K562 (cell line): Measurements from ENCODE around the gene PIK3R1. TPM values are rescaled to one million over a fixed set of nuclear protein-coding genes. Genes with fewer than 3 reads are reported as not detected.

Experiments
- ATAC-seq: fragments of 200-7000 bp; cut with Tn5 transposase; 3 replicates; pipeline ENCODE4 v1.9.1; 2020; ENCODE audit warnings: moderate library complexity
- BruUV-seq: library from RNA; stranded (reverse); fragments of 400-500 nt; replicated peaks from 2 replicates; lab custom pipeline; 2021; lab: Mats Ljungman, UMichigan
- CTCF ChIA-PET: fragments of 300-600 bp; formaldehyde crosslinking; extraction: SDS; loops from one replicate; lab custom pipeline; 2021; ENCODE audit warnings: low intra/inter-chr PET ratio; lab: Yijun Ruan, JAX
- POLR2A ChIA-PET: fragments of 300-600, 350-650 bp; sonication (Branson Sonifier 250); formaldehyde crosslinking; extraction: SDS; loops from one replicate; lab custom pipeline; 2021; ENCODE audit warnings: antibody characterized with exemption, inconsistent platforms; lab: Yijun Ruan, JAX
- DNase-seq, 4 experiments: peaks; one replicate each; pipeline versions ENCODE4 v3.0.0 to v3.0.0-alpha.2; 2011 to 2018; ENCODE audit warnings: low spot score in 3 of 4, mixed read lengths in 3 of 4; ENCODE audit errors: extremely low read depth in 1 of 4
- FAIRE-seq: peaks from 2 replicates; lab custom pipeline; 2011; peaks lifted over from hg19 to GRCh38; lab: Jason Lieb, UNC
- H2AFZ ChIP-seq: 2 replicates; pipeline ENCODE4 v1.6.0; 2011; ENCODE audit warnings: low read depth, low read length, control low read depth, inconsistent platforms
- H3K27ac ChIP-seq: fragments of 200-600 bp; 3 replicates; pipeline ENCODE4 v1.8.0; 2011; ENCODE audit warnings: low read depth, mild to moderate bottlenecking, control low read depth, inconsistent platforms, low read length, moderate library complexity, mixed read lengths; ENCODE audit errors: extremely low read depth
- H3K27me3 ChIP-seq, 2 experiments: fragments of 300-600 bp in 1 of 2; 2 replicates in 1 of 2; 3 replicates in 1 of 2; pipeline versions ENCODE4 v1.6.0 to v1.8.0; 2011; ENCODE audit warnings: inconsistent platforms in 2 of 2, low read length in 2 of 2, mild to moderate bottlenecking in 1 of 2, mixed read lengths in 1 of 2, moderate library complexity in 1 of 2; ENCODE audit not compliant: control insufficient read depth in 2 of 2, insufficient read depth in 2 of 2
- H3K36me3 ChIP-seq: fragments of 300-600 bp; 3 replicates; pipeline ENCODE4 v1.8.0; 2011; ENCODE audit warnings: mild to moderate bottlenecking, low read length, inconsistent platforms; ENCODE audit not compliant: control insufficient read depth, insufficient read depth
- H3K4me1 ChIP-seq, 2 experiments: fragments of 200-600 bp in 1 of 2; replicated peaks in 1 of 2; 2 replicates in 1 of 2; 3 replicates in 1 of 2; pipeline versions ENCODE4 v1.5.1 to v1.8.0; 2011; ENCODE audit warnings: inconsistent platforms in 2 of 2, low read length in 2 of 2, mild to moderate bottlenecking in 1 of 2, mixed read lengths in 1 of 2, moderate library complexity in 1 of 2; ENCODE audit not compliant: control insufficient read depth in 2 of 2, insufficient read depth in 2 of 2
- H3K4me2 ChIP-seq: 2 replicates; pipeline ENCODE4 v1.6.1; 2011; ENCODE audit warnings: low read length, control low read depth, inconsistent platforms, mixed read lengths; ENCODE audit not compliant: insufficient read depth
- H3K4me3 ChIP-seq: fragments of 200-600 bp; sonication (generic), shearing (Covaris generic); 2 replicates; pipeline ENCODE4 v1.5.1; 2016; ENCODE audit warnings: control low read depth, inconsistent platforms
- H3K79me2 ChIP-seq: fragments of 200-600 bp; 3 replicates; pipeline ENCODE4 v1.8.0; 2011; ENCODE audit warnings: low read length, inconsistent platforms; ENCODE audit not compliant: control insufficient read depth, insufficient read depth
- H3K9ac ChIP-seq, 2 experiments: 2 replicates each; pipeline versions ENCODE4 v1.6.0 to v1.6.1; 2011; ENCODE audit warnings: low read depth in 2 of 2, low read length in 2 of 2, control low read depth in 1 of 2, inconsistent platforms in 1 of 2, mild to moderate bottlenecking in 1 of 2, mixed read lengths in 1 of 2; ENCODE audit not compliant: insufficient read depth in 1 of 2
- H3K9me1 ChIP-seq: one replicate; pipeline ENCODE4 v1.6.0; 2011; ENCODE audit warnings: inconsistent platforms, mild to moderate bottlenecking, low read length, moderate library complexity; ENCODE audit not compliant: control insufficient read depth, insufficient read depth
- H3K9me3 ChIP-seq: replicated peaks from 2 replicates; pipeline ENCODE4 v1.5.1; 2011; ENCODE audit warnings: low read depth, low read length, inconsistent platforms; ENCODE audit not compliant: control insufficient read depth, insufficient read depth
- H4K20me1 ChIP-seq: replicated peaks from 2 replicates; pipeline ENCODE4 v1.6.1; 2011; ENCODE audit warnings: low read length, inconsistent platforms, mixed read lengths; ENCODE audit not compliant: control insufficient read depth, insufficient read depth
- BCOR ChIP-seq: fragments of 450-650 bp; IDR thresholded peaks from 2 replicates; pipeline ENCODE4 v1.6.1; 2016
- CBFA2T2 ChIP-seq: fragments of 450-650 bp; conservative IDR thresholded peaks from 2 replicates; pipeline ENCODE4 v1.6.1; 2017; ENCODE audit warnings: mild to moderate bottlenecking
- MAFF ChIP-seq: IDR thresholded peaks from 2 replicates; pipeline ENCODE4 v1.6.1; 2012; ENCODE audit warnings: low read length, improper control_type of control experiment
- RERE ChIP-seq: sonication (generic); formaldehyde crosslinking; IDR thresholded peaks from 2 replicates; pipeline ENCODE4 v1.8.0; 2023; ENCODE audit warnings: missing genetic modification reagents, mild to moderate bottlenecking, borderline replicate concordance
- SMAD3 ChIP-seq: fragments of 450-650 bp; formaldehyde crosslinking; conservative IDR thresholded peaks from 2 replicates; pipeline ENCODE4 v1.4.0; 2020; ENCODE audit warnings: mild to moderate bottlenecking
- TCF7L2 ChIP-seq: fragments of 150-350 bp; IDR thresholded peaks from 2 replicates; pipeline ENCODE4 v1.6.1; 2016; ENCODE audit warnings: low read depth, mild to moderate bottlenecking, low read length, moderate library complexity
- ZKSCAN1 ChIP-seq: fragments of 150-350 bp; IDR thresholded peaks from 2 replicates; pipeline ENCODE4 v1.6.1; 2016; ENCODE audit warnings: low read depth, low read length
- ZNF140 ChIP-seq: fragments of 250-450 bp; sonication (Bioruptor Pico); IDR thresholded peaks from 2 replicates; pipeline ENCODE4 v1.8.0; 2021; ENCODE audit warnings: moderate library complexity, mild to moderate bottlenecking, inconsistent platforms
- ZNF165 ChIP-seq: fragments of 250-450 bp; sonication (Bioruptor Pico); IDR thresholded peaks from 2 replicates; pipeline ENCODE4 v1.4.0; 2020; ENCODE audit warnings: borderline replicate concordance
- ZNF584 ChIP-seq: fragments of 200-800 bp; sonication (Bioruptor generic); IDR thresholded peaks from 2 replicates; pipeline ENCODE4 v1.6.1; 2016; ENCODE audit warnings: low read depth, mild to moderate bottlenecking, missing genetic modification characterization, missing compliant biosample characterization
- WGBS: fragments of 100-300 bp; shearing (Covaris generic); methylation state at CpG from one replicate; pipeline ENCODE4 v1.1.6; 2016; ENCODE audit warnings: low coverage, mixed read lengths; ENCODE audit not compliant: insufficient coverage; ENCODE audit errors: missing lambda C conversion rate; 5-methylcytosine and 5-hydroxymethylcytosine counted together
- in situ Hi-C: fragments of 300-500 bp; cut with MboI; formaldehyde crosslinking; loops from 4 replicates; pipeline ENCODE4 v1.15.0; 2018; ENCODE audit warnings: inconsistent platforms, mixed read lengths
- intact Hi-C: fragments of 100-400 bp; cut with micrococcal nuclease; formaldehyde crosslinking; loops from 2 replicates; pipeline ENCODE4 v1.14.2; 2022
- polyA plus RNA-seq, 8 experiments: library from polyadenylated mRNA; depleted of rRNA in 4 of 8; stranded (reverse) in 5 of 8; unstranded in 3 of 8; fragments of >200 nt; fragmentation: Nextera tagmentation in 2 of 8; fragmentation: Illumina TruSeq in 1 of 8; extraction: Ambion mirVana in 2 of 8; extraction: Trizol in 1 of 8; gene quantifications; 2 replicates each; pipeline versions ENCODE4 v1.2.1 to v1.2.3, GENCODE V29; 2011 to 2014; ENCODE audit warnings: inconsistent platforms in 1 of 8, missing spikeins in 1 of 8
- total RNA-seq, 7 experiments: library from RNA; depleted of rRNA in 6 of 7; stranded (reverse); fragments of >200 nt in 6 of 7; fragmentation: Illumina TruSeq in 2 of 7; extraction: Trizol in 2 of 7; gene quantifications; 2 replicates each; pipeline versions ENCODE4 v1.2.1 to v1.2.3, GENCODE V29; 2011 to 2021; ENCODE audit warnings: low replicate concordance in 1 of 7
- TF ChIP-seq, protein P1 (sequence below): fragments of 250-450 bp; sonication (Bioruptor Pico); IDR thresholded peaks from 2 replicates; pipeline ENCODE4 v1.4.0; 2020; ENCODE audit warnings: mild to moderate bottlenecking
- TF ChIP-seq, protein P2 (sequence below): sonication (generic); formaldehyde crosslinking; IDR thresholded peaks from 2 replicates; pipeline ENCODE4 v1.8.0; 2023; ENCODE audit warnings: mild to moderate bottlenecking, missing genetic modification reagents

The PIK3R1 gene
- total and polyA plus RNA-seq, 9 of the 15 experiments (the other 6 are each of a cell fraction or from before 2014, with no cell fraction given) = 1.1 to 9.7 (median 4.8) TPM

DNA sequence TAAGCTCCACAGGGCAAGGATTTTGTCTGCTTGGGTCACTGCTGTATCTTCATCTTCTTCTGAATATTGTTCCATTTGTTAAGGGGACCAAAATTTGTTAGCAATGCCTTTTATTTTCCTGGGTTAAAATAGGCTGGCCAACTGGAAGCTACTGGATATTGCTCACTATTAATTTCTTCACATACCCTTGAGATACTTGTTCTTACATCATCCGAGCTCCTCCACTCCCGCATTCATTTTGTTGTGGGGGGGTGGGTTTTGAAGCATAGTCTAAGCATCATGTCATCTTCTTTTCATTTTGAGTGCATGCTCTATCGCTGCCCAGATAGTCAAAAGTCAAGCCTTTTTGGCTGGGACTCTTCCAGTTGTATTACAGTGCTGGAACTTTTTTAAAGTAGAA is 42.5 kb upstream of the PIK3R1 start (continued):
- TF ChIP-seq RERE (CRISPR knock-in tag) (no peak), TCF7L2 (no peak), MAFF (no peak)

DNA sequence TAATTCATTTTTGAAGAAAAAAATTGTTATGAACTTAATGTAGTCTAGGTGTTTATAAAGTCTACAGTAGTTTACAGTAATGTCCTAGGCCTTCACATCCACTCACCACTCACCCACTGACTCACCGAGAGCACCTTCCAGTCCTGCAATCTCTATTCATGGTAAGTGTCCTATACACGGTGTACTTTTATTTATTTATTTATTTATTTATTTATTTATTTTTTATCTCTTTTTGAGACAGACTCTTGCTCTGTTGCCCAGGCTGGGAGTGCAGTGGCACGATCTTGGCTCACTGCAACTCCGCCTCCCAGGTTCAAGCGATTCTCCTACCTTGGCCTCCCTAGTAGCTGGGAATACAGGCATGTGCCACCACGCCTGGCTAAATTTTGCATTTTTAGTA is 39.3 kb upstream of the PIK3R1 start:
- H3K4me1 ChIP-seq = no peaks in the 10 kb centered on the region
- H4K20me1 ChIP-seq = no peaks in the 10 kb centered on the region
- H3K79me2 ChIP-seq = no peaks in the 10 kb centered on the region
- POLR2A ChIA-PET = no interaction called here
- no peaks in the 10 kb centered on the region for H3K9me3 ChIP-seq
- peaks cover under 1 to 6% of the 10 kb centered on the region in 2 experiments; a peak in 2 of 5 replicates for H3K27me3 ChIP-seq
- DNase-seq (no peak), FAIRE-seq (no peak), ATAC-seq (no peak)
- no peak overlapping the region for H3K4me3 ChIP-seq
- H3K4me2 ChIP-seq = no peak overlapping the region
- 7% methylated on average over 6 of the region's 6 CpGs for WGBS
- no peak overlapping the region for H3K27ac ChIP-seq
- no TSS peak for BruUV-seq
- H3K9me1 ChIP-seq = no peaks in the 10 kb centered on the region
- CTCF ChIA-PET = no interaction called here
- no peaks in the 10 kb centered on the region for H3K36me3 ChIP-seq
- intact Hi-C loops (no loop called here), in situ Hi-C loops (no loop called here)
- no peak for TF ChIP-seq ZKSCAN1
- TF ChIP-seq, protein P1, sequence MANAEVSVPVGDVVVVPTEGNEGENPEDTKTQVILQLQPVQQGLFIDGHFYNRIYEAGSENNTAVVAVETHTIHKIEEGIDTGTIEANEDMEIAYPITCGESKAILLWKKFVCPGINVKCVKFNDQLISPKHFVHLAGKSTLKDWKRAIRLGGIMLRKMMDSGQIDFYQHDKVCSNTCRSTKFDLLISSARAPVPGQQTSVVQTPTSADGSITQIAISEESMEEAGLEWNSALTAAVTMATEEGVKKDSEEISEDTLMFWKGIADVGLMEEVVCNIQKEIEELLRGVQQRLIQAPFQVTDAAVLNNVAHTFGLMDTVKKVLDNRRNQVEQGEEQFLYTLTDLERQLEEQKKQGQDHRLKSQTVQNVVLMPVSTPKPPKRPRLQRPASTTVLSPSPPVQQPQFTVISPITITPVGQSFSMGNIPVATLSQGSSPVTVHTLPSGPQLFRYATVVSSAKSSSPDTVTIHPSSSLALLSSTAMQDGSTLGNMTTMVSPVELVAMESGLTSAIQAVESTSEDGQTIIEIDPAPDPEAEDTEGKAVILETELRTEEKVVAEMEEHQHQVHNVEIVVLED (CRISPR knock-in tag) = no peak
- no peak for TF ChIP-seq SMAD3 (CRISPR knock-in tag)
- no peak for TF ChIP-seq CBFA2T2
- TF ChIP-seq, protein P2, sequence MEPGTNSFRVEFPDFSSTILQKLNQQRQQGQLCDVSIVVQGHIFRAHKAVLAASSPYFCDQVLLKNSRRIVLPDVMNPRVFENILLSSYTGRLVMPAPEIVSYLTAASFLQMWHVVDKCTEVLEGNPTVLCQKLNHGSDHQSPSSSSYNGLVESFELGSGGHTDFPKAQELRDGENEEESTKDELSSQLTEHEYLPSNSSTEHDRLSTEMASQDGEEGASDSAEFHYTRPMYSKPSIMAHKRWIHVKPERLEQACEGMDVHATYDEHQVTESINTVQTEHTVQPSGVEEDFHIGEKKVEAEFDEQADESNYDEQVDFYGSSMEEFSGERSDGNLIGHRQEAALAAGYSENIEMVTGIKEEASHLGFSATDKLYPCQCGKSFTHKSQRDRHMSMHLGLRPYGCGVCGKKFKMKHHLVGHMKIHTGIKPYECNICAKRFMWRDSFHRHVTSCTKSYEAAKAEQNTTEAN (CRISPR knock-in tag) = no peak
- TF ChIP-seq BCOR = no peak
- TF ChIP-seq ZNF140 = no peak
- no peak for TF ChIP-seq ZNF165 (CRISPR knock-in tag)
- TF ChIP-seq ZNF584 (CRISPR knock-in tag) = no peak
- no peak overlapping the region for H3K9ac ChIP-seq
- no peak overlapping the region for H2AFZ ChIP-seq
